Neutrophil (primary cell): ENCODE data around the gene CLIC5.

Source experiments
- H3K27ac ChIP-seq: fragments of 200-600 bp; sonication (generic); 2 replicates; pipeline ENCODE4 v1.5.1; 2016; ENCODE audit warnings: mild to moderate bottlenecking, moderate library complexity
- H3K27me3 ChIP-seq: fragments of 200-600 bp; sonication (generic); 2 replicates; pipeline ENCODE4 v1.6.0; 2016; ENCODE audit warnings: mild to moderate bottlenecking
- H3K36me3 ChIP-seq: fragments of 200-600 bp; sonication (generic); 2 replicates; pipeline ENCODE4 v1.5.1; 2017
- H3K4me1 ChIP-seq, 2 experiments: fragments of 200-600 bp in 1 of 2; sonication (generic) in 1 of 2; 1 replicate in 1 of 2; 2 replicates in 1 of 2; pipeline versions ENCODE4 v1.5.1 to v1.6.1; 2013 to 2016; ENCODE audit warnings: low read depth in 1 of 2, low read length in 1 of 2, mild to moderate bottlenecking in 1 of 2, moderate library complexity in 1 of 2; ENCODE audit not compliant: control insufficient read depth in 1 of 2, insufficient read depth in 1 of 2
- H3K4me3 ChIP-seq, 2 experiments: fragments of 200-600 bp in 1 of 2; sonication (generic) in 1 of 2; 1 replicate in 1 of 2; 2 replicates in 1 of 2; pipeline ENCODE4 v1.5.1; 2013 to 2016; ENCODE audit warnings: low read depth in 1 of 2, low read length in 1 of 2, mild to moderate bottlenecking in 1 of 2, moderate library complexity in 1 of 2
- H3K9me3 ChIP-seq: fragments of 200-600 bp; sonication (generic); 2 replicates; pipeline ENCODE4 v1.5.1; 2016
- CTCF ChIP-seq: fragments of 200-600 bp; sonication (generic); IDR thresholded peaks from 2 replicates; pipeline ENCODE4 v1.5.1; 2016; ENCODE audit warnings: antibody characterized with exemption

Gene CLIC5

GRCh38 chr6:45922728-45923351, 92.8 kb downstream of the CLIC5 start:
- no peaks in the 10 kb centered on the region for H3K36me3 ChIP-seq
- no peak overlapping the region for H3K4me3 ChIP-seq
- H3K27ac ChIP-seq, result no peak overlapping the region
- H3K4me1 ChIP-seq, result no peaks in the 10 kb centered on the region
- H3K27me3 ChIP-seq, result no peaks in the 10 kb centered on the region
- no peaks in the 10 kb centered on the region for H3K9me3 ChIP-seq
- TF ChIP-seq CTCF, result peak; percentile 37

DNA sequence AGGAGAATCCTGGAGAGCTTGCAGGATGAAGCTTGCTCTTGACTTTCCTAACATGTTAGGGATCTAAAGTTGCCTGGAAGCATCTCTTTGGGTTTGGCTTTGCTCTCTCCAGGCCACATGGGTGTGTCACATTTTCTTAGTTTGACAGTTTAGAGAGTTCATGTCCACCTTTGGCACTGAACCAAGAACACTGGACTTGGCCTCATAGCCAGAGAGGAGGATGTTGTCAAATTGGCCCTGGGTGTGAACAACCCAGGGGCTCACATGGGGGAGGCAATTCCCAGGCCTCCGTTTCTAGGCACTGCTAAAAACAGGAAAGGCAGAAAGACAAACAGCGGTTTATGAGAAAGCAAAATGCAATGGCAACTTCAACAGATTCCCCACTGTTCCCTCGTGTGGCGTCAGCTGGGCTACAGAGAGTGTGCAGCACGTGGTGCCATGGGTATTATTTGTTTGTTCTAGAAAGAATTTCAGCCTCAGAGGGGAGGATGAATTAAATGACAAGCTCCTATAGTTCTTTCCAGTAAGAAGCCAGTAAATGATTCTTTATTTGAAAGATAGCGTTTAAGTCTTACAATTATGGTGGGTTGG, 93.9 kb downstream of the CLIC5 start:
- no peak overlapping the region for H3K4me3 ChIP-seq
- TF ChIP-seq CTCF, result no peak
- no peaks in the 10 kb centered on the region for H3K9me3 ChIP-seq

DNA sequence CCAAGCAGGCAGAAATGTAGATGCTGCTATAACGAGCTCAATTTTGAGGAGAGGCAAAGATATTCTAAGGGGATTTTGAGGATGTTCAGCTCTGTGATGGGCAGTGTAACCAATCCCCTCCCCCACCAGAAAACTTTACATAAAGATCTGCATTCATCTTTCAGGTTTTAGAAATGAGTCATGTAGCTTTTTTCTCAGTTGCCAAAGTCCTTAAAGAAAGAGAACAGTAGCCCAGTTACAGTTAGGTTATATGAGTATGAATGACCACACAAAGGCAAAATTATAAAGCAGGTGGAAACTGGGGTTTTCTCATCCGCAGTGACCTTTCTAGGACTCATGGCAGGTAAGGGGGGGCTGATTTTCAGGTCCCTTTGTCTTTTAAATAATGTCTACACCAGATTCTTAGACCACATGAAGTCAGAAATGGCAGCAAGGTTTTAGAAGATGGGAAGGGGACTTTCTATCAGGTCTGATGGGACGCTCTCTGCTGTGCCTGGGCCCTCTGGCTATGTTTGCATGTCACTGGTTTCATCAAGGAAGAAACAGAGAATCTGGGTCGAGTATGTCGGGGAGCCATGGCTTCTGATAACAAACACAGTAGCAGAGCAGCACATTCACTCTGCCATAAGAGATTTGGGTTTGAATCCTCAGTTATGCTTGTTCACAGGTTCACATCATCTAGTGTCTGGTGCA, 94.7 kb downstream of the CLIC5 start:
- Histone ChIP-seq H3K27me3 (no peaks in the 10 kb centered on the region), H3K9me3 (no peaks in the 10 kb centered on the region), H3K36me3 (no peaks in the 10 kb centered on the region), H3K27ac (no peak overlapping the region), H3K4me1 (no peaks in the 10 kb centered on the region), H3K4me3 (no peak overlapping the region)
- no peak for TF ChIP-seq CTCF

More for the DNA sequence above, 93.9 kb downstream of the CLIC5 start:
- Histone ChIP-seq H3K36me3 (no peaks in the 10 kb centered on the region), H3K4me1 (no peaks in the 10 kb centered on the region), H3K27ac (no peak overlapping the region), H3K27me3 (no peaks in the 10 kb centered on the region)

DNA sequence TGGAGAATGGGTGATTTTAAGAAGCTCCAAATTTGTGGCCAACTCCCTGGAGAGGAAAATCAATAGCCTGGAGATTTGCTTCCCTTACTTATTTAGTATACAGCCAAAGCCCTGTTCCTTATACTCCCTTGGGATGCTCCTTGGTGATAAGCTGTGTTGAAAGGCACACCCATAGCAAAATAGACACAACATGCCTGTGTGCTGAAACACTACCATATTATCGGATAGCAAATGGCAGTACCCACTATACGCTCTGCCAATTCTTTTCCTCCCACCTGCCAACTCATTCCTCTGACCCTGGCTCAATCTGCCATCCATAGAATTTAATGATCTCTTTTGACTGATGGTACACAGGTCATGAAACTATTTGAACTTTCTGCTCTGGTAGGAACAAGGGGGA, 98.2 kb downstream of the CLIC5 start:
- Histone ChIP-seq H3K27ac (no peak overlapping the region), H3K4me3 (no peak overlapping the region)
- no peak for TF ChIP-seq CTCF

DNA sequence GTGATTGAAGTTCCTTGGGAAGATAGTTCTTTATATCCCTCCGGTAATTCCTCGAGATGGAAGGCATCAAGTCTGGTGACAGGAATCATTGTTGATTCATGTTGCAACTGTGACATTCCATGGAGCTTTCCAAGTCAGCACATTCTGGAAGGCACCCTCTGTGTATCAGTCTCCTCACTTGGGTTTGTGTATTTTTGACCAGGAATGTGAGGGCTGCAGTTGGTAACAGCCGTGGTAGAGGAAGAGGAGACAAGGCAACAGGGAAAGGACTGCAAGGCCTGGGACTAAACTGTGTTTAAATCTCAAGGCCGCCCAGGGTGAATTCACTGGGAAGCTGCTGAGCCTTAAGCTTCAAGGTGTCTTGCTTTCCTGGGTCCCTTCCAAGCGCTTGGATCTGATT, 99.0 kb downstream of the CLIC5 start:
- H3K4me3 ChIP-seq, result no peak overlapping the region
- no peak overlapping the region for H3K27ac ChIP-seq
- H3K9me3 ChIP-seq, result no peaks in the 10 kb centered on the region
- no peak for TF ChIP-seq CTCF
- no peaks in the 10 kb centered on the region for H3K4me1 ChIP-seq
- H3K36me3 ChIP-seq, result no peaks in the 10 kb centered on the region
- H3K27me3 ChIP-seq, result no peaks in the 10 kb centered on the region

More for the DNA sequence above, 98.2 kb downstream of the CLIC5 start:
- Histone ChIP-seq H3K9me3 (no peaks in the 10 kb centered on the region), H3K4me1 (no peaks in the 10 kb centered on the region), H3K36me3 (no peaks in the 10 kb centered on the region), H3K27me3 (no peaks in the 10 kb centered on the region)
